Stimulated activated CD8-positive, alpha-beta memory T cell treated with anti-CD3 and anti-CD28 coated beads, Interleukin-2, amount 100 ng/mL, for 48 hours (primary cell): Measurements from ENCODE around the gene PCSK5.

Experiments used
- DNase-seq, 2 donors: peaks; one replicate each; pipeline ENCODE4 v3.0.0-alpha.2; 2020; ENCODE audit warnings: low read depth in 2 of 2

PCSK5 gene

DNA sequence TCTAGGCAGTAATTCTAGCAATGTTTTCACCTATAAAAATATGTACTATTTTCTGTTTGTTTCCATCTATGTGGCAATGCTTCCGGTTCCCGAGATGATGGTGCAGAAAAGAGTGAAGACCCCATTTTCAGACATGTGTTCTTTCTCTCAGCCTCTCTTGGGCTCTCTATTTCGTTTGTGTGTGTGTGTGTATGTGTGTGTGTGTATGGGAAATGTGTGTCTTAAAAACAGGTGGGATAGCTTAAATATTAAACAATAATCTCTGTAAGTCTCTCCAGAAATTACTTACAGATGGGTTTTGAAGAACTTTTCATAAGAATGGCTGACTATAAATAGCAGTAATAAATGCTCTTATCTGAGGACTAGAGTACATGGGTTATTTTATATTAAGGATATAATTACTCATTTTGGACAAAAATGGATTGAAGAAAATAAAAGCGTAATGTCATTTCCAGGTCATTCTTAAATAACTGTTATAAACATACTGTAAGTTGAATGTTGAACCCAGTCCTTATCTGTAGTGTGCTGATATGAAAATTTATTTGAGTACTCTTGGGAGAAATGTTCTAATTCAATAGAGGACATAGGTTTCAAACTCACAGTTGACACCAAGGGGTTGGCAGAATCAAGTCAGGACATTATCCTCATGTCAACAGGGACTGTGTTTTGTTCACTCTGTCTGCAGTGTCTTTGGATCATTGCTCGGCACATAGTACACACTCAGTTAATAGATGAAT, 31.1 kb downstream of the PCSK5 start:
- DNase-seq = no peak

DNA sequence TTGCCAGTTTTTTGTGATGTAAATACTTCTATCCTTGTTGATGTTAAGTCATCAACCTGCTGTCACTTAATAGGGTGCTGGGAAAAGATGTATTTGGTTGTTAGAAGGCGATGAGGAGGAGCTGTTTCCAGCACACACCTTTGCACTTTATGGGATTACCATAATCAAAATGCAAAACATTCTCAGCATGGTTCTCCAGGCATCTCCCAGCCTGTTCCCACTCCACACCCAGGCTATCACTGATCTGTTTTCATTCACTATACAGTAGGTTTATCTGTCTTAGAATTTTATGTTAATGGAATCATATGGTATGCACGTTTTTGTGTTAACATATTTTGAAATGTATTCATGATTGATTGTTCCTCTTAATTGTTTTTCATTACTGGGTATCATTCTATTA, 35.9 kb downstream of the PCSK5 start:
- no peak for DNase-seq

DNA sequence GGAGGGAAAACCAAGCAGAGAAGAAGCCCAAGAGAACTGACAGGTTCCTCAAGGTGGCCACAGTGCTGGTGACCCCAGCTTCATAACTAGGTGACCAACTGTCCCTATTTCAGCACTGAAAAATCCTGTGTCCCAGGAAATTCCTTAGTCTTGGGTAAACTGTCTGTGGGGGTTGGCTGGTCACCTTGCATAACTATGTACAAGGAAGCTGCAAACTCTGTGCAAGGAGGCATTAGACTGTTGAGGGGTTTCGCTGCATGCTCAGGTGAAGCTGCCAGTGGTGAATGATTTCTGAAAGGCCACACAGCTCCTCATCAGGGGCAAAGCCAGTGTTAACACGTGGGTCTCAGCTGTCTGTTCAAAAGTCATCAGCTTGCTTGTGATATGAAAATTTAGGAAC, 36.9 kb downstream of the PCSK5 start:
- no peak for DNase-seq

DNA sequence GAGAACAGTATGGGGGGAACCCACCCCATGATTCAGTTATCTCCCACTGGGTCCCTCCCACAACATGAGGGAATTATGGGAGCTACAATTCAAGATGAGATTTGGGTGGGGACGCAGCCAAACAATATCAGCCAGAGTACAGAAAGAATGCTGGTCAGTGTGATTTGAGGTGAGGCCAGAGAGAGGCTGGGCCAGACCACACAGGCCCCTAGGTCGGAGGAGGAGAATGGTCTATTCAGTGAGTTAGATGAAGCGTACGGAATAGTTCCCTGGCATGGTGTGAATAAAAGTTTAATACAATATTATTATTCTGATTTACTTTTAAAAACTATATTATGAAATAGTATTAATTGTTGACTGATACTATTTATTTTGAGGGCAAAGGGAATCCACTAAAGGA, 39.7 kb downstream of the PCSK5 start:
- DNase-seq = no peak

DNA sequence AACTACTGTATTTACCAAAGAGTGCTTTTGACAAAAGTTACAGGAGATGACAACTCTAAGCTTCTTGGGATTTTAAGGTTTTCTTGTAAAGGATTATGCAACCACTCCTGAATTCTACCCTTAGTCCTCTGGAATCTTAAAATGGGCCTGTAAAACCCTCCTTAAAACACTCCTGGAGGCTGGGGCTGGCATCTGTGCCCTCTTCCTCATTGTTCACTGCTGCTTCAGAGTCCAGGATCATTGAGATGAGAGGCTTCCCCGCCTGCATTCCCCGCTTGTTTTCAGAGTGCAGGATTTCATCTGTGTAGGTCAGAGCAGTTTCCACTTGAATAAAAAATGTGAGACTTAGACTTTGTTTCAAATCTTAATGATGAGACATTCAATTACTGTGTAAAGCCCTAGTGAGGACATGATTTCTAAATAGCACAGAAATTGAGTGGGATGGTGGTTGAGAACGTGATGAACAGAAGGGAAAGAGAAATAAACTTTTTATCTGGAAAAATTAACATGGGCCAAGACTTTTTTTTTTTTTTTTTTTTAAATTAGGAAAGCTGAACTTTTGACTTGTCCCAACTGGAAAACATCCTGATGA, 40.4 kb downstream of the PCSK5 start:
- no peak for DNase-seq

DNA sequence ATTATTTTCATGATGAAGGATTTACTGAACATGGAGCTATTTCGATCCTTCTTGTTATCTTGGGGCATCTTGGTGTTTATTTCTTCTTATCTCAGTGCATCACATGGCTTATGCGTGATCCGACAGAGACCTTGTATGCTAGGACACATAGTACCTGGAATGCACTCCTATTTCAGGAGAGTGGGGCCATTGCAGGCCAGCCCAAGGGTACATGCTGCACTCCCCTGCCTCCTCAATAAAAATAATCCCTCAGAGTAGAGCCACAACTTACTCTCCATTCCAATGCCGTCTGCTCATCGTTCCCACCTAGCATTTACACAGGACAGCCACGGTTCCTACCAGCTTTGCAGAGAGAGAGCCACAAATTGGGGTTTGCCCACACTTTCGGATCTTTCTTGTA, 43.5 kb downstream of the PCSK5 start:
- DNase-seq = no peak

DNA sequence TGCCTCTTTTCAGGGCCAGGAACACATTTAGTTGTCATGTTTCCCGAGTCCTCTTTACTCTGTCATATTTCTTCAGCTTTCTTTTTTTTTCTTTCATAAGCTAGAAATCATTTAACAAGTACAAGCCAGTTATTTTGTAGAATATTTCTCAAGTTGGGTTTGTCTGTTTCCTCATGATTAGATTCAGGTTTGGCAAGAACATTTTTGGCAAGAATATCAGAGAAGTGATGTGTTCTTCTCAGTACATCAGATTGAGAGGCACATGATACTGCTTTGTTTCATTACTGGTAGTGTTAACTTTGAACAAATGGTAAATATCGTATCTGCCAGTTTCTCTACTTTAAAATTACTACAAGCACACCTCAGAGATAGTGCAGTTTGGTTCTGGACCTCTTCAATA, 45.1 kb downstream of the PCSK5 start:
- DNase-seq = no peak

DNA sequence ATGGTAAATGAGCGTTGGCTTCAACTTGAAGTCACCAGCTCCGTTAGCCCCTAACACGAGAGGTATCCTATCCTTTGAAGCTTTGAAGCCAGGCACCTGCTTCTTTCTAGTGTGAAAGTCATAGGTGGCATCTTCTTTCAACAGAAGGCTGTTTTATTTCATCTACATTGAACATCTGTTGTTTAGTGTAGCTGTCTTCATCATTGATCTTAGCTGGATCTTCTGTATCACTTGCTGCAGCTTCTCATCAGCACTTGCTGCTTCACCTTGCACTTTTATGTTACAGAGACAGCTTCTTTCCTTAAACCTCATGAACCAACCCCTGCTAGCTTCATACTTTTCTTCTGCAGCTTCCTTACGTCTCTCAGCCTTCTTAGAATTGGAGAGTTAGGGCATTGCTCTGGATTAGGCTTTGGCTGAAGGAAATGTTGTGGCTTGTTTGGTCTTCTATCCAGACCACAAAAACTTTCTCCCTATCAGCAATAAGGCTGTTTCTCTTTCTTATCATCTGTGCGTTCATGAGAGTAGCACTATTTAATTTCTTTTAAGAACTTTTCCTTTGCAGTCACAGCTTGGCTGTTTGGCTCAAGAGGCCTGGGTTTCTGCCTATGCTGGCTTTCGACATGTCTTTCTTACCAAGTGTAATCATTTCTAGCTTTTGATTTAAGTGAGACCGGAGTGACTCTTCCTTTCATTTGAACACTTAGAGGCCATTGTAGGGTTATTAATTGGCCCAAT, 47.2 kb downstream of the PCSK5 start:
- DNase-seq = no peak

DNA sequence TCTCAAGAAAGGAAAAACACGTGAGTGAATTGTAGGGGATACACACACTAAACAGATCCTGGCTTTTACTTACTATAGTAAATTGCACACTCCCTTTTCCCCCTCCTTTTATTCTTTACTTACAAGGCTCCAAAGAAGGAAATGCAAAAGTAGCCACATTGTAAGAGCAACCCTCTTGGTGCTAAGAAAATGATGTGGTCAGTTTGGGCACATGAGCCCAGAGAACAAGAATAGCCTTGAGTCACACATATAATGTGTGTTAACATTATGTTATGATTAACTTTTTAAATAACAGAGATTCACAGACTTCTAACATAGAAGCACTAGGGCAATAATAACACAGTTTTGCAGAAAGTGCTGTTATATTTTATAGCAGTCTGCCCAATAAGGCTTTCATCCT, 48.5 kb downstream of the PCSK5 start:
- DNase-seq = no peak

DNA sequence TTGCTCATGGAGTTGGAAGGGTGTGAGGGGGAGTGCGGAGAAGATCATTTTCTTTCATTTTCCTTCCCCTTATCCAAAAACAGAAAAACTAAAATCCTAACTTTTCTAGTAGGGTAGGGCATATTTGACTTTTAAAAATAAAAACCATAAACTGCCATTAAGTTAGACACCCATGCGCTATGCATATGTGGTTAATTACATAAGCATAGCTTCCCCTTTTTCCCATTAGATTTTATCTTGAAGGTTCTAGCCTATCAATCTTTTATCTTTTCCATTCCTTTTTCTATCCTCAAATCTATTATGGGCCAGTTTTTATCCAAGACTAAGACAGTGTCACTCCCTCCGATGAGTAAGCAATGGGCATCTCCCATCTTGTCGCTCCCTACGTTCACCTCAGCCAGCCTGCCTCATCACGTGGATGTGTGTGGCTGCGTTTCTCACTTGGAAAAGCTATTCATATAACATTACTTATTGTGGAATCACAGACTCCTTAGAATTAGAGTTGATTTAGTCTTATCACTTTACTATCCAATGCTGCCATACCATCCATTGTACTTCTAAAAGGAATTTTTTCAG, 49.2 kb downstream of the PCSK5 start:
- no peak for DNase-seq

DNA sequence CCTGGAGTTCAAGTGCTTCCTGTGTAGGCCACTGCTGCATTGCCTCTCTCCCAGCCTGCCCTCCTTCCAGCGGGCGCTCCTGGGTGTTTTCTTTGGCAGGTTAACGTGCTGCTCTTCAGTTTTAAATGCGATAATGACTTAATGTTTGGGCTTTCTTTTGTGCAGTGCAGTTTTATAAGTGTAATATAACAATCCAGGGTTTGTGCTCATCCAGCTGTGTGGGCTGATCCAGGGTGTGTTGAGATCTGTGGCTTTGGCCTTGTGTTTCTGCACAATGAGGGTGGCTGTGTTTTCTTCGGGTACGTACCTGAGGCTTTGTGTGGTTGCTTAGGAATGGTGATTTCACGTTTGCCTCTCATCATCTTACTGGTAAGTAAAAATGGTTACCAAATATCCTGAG, 50.6 kb downstream of the PCSK5 start:
- DNase-seq = no peak

DNA sequence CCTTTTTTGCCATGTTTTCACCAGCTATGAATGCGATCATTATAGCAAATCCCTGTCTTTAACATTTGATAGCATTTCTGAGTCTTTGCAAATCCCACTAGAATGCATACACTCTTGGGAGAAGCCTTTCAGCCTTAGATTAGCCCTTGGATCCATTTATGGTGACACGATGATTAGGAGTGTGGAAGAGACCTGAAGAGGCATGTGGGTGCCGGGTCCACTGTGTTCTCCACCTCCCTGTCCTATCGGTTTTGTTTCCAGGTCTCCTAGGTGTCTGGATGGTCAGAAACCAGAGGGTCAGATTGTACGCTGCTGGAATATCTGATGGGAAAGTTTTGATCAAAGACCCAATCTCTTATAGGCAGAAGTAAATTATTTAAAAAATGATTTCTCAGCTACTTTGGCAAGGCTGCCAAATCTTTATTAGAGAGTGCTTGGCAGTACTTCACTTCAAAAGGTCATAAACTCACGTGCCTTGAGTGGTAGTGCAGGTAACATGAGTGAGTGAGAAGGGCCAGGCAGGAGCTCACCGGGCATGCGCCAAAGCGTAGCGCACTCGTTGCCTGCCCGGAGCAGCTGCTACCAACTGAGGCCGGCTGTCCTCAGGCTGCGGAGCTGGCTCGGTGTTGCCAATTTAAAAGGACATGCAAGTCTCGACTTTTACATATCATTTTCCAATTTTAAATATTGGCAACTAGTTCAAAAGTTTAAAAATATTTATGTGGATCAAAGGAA, 51.3 kb downstream of the PCSK5 start:
- no peak for DNase-seq

DNA sequence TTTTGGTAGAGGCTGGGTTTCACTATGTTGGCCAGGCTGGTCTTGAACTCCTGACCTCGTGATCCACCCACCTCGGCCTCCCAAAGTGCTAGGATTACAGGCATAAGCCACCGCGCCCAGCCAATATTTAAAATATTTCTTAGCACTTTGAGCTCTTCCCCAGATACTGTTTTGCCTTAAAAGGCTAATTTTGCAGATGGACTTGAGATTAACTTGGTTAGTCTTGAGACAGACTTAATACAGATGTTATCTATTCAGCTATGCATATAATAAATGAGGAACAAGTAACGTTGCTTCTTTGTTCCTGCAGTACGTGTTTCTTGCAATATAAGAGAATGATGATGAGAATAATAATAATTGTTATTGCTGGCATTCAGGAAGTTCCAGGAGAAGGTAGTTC, 56.3 kb downstream of the PCSK5 start:
- DNase-seq = no peak

DNA sequence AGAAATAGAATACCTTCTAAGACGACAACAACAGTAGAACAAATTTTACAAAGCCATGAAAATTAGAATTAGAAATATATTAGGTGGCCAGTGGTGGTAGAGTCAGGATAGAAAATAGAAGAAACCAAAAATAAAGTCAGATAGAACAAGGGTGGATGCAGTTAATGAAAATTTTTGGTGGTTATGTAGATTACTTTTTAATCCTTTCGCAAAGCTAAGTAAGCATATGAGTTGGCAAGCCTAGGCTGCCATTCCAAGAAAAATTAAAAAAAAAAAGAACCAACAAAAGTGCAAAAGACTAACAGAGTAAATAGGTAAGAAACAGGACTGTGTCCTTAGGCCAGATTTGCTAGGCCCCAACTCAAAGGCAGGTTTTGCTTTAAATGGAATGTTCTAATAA, 56.8 kb downstream of the PCSK5 start:
- no peak for DNase-seq

DNA sequence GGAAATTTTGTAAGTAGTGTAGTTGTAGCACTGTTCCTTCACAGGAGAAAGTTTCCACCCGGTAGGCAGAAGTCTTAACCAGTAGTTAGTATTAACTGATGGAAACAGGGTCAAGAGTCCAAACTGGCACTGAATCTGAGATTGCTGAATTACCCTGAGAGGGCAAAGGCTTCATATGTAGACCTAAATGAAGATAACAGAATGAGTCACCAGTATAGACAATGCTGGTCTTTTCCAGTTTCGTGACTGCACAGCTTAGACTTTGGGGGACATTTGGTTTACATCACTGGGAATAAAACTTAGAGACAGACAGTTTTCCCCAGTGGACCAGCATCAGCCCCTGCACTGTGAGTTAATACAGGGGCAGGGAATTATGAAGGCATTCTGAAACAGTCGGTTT, 60.5 kb downstream of the PCSK5 start:
- DNase-seq = no peak

DNA sequence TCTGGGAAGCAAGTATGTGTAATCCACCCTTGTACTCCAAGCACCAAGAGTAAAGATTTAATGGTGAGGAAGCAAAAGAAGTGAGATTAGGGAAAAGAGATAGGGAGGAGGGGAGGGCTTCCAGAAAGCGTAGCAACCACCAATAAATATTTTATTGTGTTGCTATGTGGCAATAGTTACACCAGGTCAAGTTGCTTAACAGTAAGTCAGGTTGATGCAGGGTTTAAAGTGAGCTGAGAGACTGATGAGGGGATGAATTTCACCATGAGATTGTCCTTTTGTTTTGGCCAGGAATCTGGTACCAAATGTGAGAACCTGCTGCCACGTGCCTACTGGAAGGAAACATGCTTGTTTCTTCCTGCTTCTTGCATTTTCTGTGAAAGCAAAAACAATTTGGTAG, 62.7 kb downstream of the PCSK5 start:
- DNase-seq = no peak

DNA sequence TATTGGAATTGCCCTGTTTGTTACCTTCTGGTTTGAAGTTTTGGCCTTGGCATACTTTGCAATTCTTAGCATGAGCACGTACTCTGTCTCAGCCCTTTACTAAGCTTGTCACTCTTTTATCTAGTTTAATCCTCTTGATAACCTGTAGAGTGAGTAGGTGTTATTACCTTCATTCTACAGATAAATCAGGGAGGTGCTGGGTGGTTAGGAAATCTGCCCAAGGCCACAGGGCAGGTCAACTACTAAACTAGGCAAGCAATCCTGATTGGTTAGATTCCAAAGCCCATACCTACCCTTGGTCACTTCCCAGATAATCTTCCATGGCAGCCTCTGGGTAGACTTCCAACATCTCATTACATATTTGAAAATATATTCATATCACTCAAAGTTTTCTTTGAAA, 65.7 kb downstream of the PCSK5 start:
- no peak for DNase-seq

DNA sequence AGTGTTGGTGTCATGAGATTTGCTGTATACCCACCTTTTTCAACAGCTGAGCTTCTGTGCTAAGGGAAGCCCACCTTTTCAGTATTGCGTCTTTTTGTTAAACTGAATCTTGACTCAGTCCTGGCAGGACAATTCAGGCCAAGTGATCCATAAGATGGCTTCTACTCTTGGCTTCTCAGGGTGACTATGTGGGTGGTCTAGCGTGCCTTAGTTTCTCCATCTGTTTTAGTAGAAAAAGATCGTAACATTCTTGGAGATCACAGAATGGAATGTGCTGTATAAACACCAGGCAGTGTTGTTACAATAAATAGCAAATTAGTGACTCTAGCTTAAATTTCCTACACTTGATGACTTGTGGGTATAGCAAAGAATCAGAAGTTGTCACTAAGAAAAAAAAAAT, 66.6 kb downstream of the PCSK5 start:
- DNase-seq = no peak

DNA sequence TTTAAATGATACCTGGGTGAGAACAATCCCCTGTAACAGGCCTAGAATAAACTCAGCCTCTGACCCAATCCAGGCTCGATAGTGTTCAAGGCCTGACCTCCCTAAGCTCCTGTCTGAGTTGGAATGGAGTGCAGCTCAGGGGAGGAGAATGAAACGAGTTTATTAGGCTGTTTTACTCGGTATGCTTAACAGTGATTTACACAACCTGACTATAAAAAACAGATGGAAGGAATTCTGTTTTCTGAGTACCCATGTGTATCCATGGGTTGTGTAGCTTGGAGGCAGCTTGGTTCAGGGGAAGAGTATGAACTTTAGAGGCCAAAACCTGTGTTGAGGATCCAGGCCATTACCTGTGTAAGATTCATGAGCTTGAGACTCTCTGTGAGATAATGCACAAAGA, 67.8 kb downstream of the PCSK5 start:
- DNase-seq = no peak

DNA sequence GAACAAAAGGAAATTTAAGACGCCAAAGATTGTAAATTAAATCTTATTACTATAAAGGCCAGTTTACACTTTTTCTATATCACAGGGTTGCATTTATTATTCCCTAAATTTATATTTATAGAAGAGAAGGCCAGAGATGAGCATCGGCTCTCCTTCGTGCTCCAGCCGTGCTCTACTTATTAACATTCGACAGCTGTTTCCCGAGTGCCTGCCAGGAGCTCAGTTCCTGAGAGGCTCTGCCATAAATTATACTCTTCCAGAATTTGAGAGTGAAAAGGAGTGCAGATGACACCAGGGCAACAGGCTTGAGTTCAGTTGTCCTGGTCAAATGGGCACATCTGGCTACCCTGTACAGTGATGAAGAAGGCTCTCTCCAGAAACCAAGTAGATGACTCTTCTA, 70.1 kb downstream of the PCSK5 start:
- no peak for DNase-seq

DNA sequence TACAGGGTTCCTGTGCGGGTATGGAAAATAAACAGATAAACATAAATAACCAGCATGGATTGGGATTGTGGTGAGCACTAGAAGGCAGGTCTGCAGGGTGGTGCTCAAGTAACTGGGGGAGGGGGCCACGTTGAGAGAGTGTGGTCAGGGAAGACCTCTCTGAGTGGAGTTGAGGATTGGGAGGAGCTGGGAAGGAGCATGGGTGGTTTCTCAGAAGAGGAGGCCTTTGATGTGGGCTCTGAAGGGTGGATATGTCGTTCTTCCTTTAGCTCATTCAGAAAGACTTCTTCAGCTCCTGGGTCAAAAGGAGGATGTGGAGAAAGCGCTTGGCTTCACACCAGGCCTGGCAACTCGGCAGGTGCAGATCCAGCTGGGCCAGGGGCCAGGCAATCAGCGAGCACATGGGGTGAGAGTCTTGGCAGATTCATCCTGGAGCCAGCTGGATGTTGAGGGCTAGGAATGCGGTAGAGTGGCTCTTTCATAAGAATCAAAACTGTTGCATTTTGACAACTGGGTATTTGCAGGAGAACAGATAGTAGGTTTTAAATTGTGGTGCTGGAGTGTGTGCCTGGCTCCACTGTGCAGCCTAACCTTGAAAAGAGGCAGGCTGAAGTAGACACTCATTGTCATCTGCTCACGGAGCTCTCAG, 71.7 kb downstream of the PCSK5 start:
- DNase-seq = no peak

DNA sequence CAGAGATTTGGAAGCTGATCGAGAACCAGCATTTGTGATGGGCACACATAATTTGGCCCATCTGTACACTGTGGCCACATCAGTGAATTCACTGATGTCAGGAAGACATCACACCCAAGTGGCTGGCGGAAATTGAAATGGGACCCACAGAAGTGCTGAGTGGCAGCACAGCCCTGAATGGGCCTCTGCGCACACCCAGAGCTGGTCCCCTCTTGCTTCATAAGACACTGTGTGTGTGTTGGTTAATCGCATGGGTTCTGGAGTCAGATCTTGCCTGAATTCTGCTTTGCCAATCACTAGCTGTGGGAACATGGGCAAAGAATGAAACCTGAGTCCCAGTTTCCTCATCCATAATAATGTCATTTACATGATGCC, 72.2 kb downstream of the PCSK5 start:
- no peak for DNase-seq
